A673 (cell line): Measurements from ENCODE around the gene CCDC7. TPM values are rescaled to one million over a fixed set of nuclear protein-coding genes. Genes with fewer than 3 reads are reported as not detected.
"Not testable (repeated sequence)": the region's sequence is repeated elsewhere in the genome, so short reads cannot be mapped to it uniquely, and the experiment has no call there.

Experiments used
- BruUV-seq: library from RNA; stranded (reverse); fragments of 400-500 nt; replicated peaks from 2 replicates; lab custom pipeline; 2021; lab: Mats Ljungman, UMichigan
- CTCF ChIA-PET: fragments of 300-600 bp; sonication (Branson Sonifier 250); formaldehyde crosslinking; loops from one replicate; lab custom pipeline; 2022; ENCODE audit warnings: antibody characterized with exemption; lab: Charles Lee
- POLR2A ChIA-PET: fragments of 300-600 bp; sonication (Branson Sonifier 250); formaldehyde crosslinking; loops from one replicate; lab custom pipeline; 2022; ENCODE audit warnings: antibody characterized with exemption; ENCODE audit not compliant: low non-redundant PET; lab: Charles Lee
- DNase-seq: peaks from one replicate; pipeline ENCODE4 v3.0.0-alpha.2; 2015; ENCODE audit warnings: low spot score
- H3K27ac ChIP-seq: fragments of 200-600 bp; sonication (generic); 2 replicates; pipeline ENCODE4 v1.5.1; 2016; ENCODE audit warnings: mixed run types, low read depth, mild to moderate bottlenecking, mixed read lengths, antibody characterized with exemption, low read length; ENCODE audit not compliant: poor library complexity, severe bottlenecking
- H3K27me3 ChIP-seq: fragments of 200-600 bp; sonication (generic); replicated peaks from 2 replicates; pipeline ENCODE4 v1.6.1; 2017; ENCODE audit warnings: mixed run types, low read depth, mild to moderate bottlenecking, mixed read lengths, antibody characterized with exemption, low read length; ENCODE audit not compliant: insufficient read depth, poor library complexity
- H3K36me3 ChIP-seq: fragments of 200-600 bp; sonication (generic); 2 replicates; pipeline ENCODE4 v1.6.1; 2016; ENCODE audit warnings: mixed run types, mild to moderate bottlenecking, mixed read lengths, antibody characterized with exemption, low read length; ENCODE audit not compliant: insufficient read depth, poor library complexity, severe bottlenecking
- H3K4me1 ChIP-seq: fragments of 200-600 bp; sonication (generic); 2 replicates; pipeline ENCODE4 v1.6.1; 2017; ENCODE audit warnings: mixed run types, mild to moderate bottlenecking, mixed read lengths, antibody characterized with exemption, low read length; ENCODE audit not compliant: insufficient read depth, poor library complexity, severe bottlenecking
- H3K4me3 ChIP-seq: fragments of 200-600 bp; sonication (generic); 2 replicates; pipeline ENCODE4 v1.5.1; 2016; ENCODE audit warnings: low read depth, mixed run types, mild to moderate bottlenecking, mixed read lengths, low read length; ENCODE audit not compliant: poor library complexity, severe bottlenecking
- H3K9me3 ChIP-seq: fragments of 200-600 bp; sonication (generic); 2 replicates; pipeline ENCODE4 v1.6.1; 2016; ENCODE audit warnings: mixed run types, low read depth, mild to moderate bottlenecking, mixed read lengths, antibody characterized with exemption, low read length; ENCODE audit not compliant: poor library complexity, severe bottlenecking
- EZH2 ChIP-seq: fragments of 200-600 bp; sonication (generic); IDR thresholded peaks from 2 replicates; pipeline ENCODE4 v1.6.1; 2017; ENCODE audit warnings: borderline replicate concordance, low read depth, mild to moderate bottlenecking, mixed read lengths, antibody characterized with exemption, low read length; ENCODE audit not compliant: poor library complexity, severe bottlenecking
- intact Hi-C: fragments of 100-400 bp; cut with micrococcal nuclease; formaldehyde crosslinking; loops from one replicate; pipeline ENCODE4 v1.10.0; 2022; ENCODE audit not compliant: unreplicated experiment
- total RNA-seq: library from RNA; stranded (reverse); gene quantifications from 2 replicates; pipeline ENCODE4 v1.2.3, GENCODE V29; 2021
- TF ChIP-seq, protein P1 (sequence below): fragments of 300-800, 200-600 bp; sonication (generic); conservative IDR thresholded peaks from 2 replicates; pipeline ENCODE4 v1.5.1; 2017; ENCODE audit warnings: low read depth, mild to moderate bottlenecking, antibody characterized with exemption, low read length, moderate library complexity, mixed read lengths

Gene CCDC7
- total RNA-seq, 1 experiment from 2014 or later, result 16.4 TPM

DNA sequence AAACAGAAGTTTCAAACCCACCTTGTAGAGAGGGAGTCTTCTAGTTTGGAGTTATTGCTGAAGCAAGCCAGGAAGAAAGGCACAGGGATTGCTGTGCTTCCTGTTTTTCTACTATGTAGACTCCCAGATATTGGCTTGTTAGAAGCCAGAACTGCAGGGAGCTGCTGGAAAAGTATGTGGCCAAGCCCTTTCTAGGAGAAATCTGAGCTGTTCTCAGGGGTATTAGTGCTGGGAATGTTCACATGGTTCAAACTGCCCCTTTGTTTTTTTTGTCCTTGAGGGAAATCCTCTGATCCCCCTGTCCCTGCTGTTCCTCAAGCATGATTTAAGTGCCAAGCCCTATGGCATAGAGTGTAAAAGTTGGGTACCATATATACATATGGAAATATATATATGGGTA is 184.0 kb downstream of the CCDC7 start:
- BruUV-seq, result no TSS peak
- intact Hi-C loops, result no loop called here
- ChIA-PET CTCF (no interaction called here), POLR2A (no interaction called here)
- Histone ChIP-seq H3K27ac (no peak overlapping the region), H3K4me1 (no peaks in the 10 kb centered on the region), H3K36me3 (no peaks in the 10 kb centered on the region), H3K4me3 (no peak overlapping the region), H3K27me3 (no peaks in the 10 kb centered on the region), H3K9me3 (peaks cover 10% of the 10 kb centered on the region)
- no peak for DNase-seq
- no peak for TF ChIP-seq EZH2
- TF ChIP-seq, protein P1, sequence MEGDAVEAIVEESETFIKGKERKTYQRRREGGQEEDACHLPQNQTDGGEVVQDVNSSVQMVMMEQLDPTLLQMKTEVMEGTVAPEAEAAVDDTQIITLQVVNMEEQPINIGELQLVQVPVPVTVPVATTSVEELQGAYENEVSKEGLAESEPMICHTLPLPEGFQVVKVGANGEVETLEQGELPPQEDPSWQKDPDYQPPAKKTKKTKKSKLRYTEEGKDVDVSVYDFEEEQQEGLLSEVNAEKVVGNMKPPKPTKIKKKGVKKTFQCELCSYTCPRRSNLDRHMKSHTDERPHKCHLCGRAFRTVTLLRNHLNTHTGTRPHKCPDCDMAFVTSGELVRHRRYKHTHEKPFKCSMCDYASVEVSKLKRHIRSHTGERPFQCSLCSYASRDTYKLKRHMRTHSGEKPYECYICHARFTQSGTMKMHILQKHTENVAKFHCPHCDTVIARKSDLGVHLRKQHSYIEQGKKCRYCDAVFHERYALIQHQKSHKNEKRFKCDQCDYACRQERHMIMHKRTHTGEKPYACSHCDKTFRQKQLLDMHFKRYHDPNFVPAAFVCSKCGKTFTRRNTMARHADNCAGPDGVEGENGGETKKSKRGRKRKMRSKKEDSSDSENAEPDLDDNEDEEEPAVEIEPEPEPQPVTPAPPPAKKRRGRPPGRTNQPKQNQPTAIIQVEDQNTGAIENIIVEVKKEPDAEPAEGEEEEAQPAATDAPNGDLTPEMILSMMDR, result no peak

GRCh38 chr10:32646535-32646934 is 200.6 kb downstream of the CCDC7 start:
- Histone ChIP-seq H3K9me3 (peaks cover 14% of the 10 kb centered on the region), H3K4me1 (no peaks in the 10 kb centered on the region), H3K36me3 (no peaks in the 10 kb centered on the region), H3K4me3 (no peak overlapping the region), H3K27me3 (no peaks in the 10 kb centered on the region), H3K27ac (no peak overlapping the region)
- no peak for TF ChIP-seq EZH2
- TF ChIP-seq, protein P1, result no peak
- intact Hi-C loops, result no loop called here
- ChIA-PET CTCF (no interaction called here), POLR2A (no interaction called here)
- DNase-seq, result no peak
- BruUV-seq, result no TSS peak

DNA sequence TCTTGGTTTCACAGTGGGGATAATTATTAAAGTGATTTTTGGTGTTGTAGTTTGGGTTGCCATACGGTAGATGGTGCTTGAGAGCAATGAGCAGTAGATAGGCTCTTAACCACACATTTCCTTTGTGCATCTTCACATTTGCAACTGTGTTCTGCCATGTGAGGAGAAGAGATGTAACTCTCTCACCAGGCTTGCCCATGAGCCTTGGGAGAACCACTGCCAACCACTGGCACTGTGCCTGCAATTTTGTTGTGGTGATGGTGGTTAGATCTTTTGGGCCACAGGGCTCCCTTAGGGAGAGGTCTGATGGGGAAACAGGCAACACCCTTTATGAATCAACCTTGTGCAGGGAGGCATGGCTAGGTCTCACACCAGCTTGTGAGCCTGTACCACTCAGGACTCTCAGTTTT is 204.3 kb downstream of the CCDC7 start:
- POLR2A ChIA-PET, result no interaction called here

DNA sequence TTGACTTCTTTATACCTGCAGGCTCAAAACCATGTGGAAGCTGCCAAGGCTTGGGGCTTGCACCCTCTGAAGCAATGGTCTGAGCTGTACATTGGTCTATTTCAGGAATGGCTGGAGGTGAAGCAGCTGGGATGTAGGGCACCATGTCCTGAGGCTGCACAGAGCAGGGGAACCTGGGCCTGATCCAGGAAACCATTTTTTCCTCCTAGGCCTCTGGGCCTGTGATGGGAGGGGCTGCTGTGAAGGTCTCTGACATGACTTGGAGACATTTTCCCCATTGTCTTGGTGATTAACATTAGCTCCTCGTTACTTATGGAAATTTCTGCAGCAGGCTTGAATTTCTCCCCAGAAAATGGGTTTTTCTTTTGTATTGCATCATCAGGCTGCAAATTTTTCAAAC is 211.5 kb downstream of the CCDC7 start:
- H3K4me1 ChIP-seq, H3K36me3 ChIP-seq, POLR2A ChIA-PET, intact Hi-C loops, H3K4me3 ChIP-seq, H3K27ac ChIP-seq, CTCF ChIA-PET, DNase-seq, H3K9me3 ChIP-seq, BruUV-seq, H3K27me3 ChIP-seq: not testable (repeated sequence)

More for the DNA sequence above, 204.3 kb downstream of the CCDC7 start:
- no peak overlapping the region for H3K27ac ChIP-seq
- H3K9me3 ChIP-seq, result peaks cover 18% of the 10 kb centered on the region
- H3K4me3 ChIP-seq, result no peak overlapping the region
- TF ChIP-seq, protein P1, result no peak
- no peak for TF ChIP-seq EZH2
- H3K27me3 ChIP-seq, result no peaks in the 10 kb centered on the region
- CTCF ChIA-PET, result no interaction called here
- DNase-seq, result no peak
- no peaks in the 10 kb centered on the region for H3K4me1 ChIP-seq
- intact Hi-C loops, result no loop called here
- H3K36me3 ChIP-seq, result no peaks in the 10 kb centered on the region
- no TSS peak for BruUV-seq
